ENCODE results near the gene CD300C.

DNA sequence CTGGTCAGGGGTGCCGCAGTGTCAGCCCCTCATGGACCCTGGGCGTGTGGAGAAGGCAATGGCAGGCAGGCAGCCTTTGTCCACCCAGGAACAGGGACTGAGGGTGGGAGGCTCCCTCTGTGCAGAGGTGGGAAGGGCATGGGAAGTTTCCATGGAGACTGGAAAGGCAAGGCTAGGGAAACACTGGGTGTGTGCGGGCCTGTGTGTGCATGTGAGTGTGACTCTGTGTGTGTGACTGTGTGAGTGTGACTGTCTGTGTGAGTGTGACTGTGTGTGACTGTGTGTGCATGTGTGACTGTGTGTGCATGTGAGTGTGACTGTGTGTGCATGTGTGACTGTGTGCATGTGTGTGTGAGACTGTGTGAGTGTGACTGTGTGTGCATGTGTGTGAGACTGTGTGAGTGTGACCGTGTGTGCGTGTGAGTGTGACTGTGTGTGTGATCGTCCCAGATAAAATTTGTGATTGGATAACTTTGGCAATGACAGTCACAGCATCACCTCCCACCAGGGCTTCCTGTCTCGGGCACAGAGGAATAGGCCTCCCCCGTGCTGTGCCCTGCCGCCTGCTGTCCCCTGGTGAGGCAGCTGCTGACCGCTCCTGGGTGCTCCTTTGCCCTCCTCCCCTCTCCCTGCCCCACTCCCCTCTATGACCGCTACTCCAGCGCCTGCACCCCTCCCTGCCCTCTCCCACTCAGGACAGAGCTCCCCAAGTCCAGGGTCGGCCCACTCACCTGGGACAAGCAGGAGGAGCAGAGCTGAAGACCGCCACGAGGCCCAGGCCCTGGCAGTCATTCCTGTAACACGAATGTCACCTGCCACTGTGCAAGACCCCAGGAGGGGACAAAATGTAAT is 698 bp downstream of the CD300C start:
- TF ChIP-seq, protein P1, sequence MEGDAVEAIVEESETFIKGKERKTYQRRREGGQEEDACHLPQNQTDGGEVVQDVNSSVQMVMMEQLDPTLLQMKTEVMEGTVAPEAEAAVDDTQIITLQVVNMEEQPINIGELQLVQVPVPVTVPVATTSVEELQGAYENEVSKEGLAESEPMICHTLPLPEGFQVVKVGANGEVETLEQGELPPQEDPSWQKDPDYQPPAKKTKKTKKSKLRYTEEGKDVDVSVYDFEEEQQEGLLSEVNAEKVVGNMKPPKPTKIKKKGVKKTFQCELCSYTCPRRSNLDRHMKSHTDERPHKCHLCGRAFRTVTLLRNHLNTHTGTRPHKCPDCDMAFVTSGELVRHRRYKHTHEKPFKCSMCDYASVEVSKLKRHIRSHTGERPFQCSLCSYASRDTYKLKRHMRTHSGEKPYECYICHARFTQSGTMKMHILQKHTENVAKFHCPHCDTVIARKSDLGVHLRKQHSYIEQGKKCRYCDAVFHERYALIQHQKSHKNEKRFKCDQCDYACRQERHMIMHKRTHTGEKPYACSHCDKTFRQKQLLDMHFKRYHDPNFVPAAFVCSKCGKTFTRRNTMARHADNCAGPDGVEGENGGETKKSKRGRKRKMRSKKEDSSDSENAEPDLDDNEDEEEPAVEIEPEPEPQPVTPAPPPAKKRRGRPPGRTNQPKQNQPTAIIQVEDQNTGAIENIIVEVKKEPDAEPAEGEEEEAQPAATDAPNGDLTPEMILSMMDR (conservative IDR thresholded peaks at IDR 0.05), result no peak
- no peak for TF ChIP-seq ZFX (IDR thresholded peaks at IDR 0.05)

Measured in C4-2B (cell line).